HepG2 (cell line): ENCODE results near the gene YPEL3. TPM values are rescaled to one million over a fixed set of nuclear protein-coding genes. Genes with fewer than 3 reads are reported as not detected.

Source experiments
- ATAC-seq: fragments of 200-7000 bp; cut with Tn5 transposase; 3 replicates; pipeline ENCODE4 v1.9.1; 2020; ENCODE audit warnings: mild to moderate bottlenecking, moderate library complexity
- BruUV-seq: library from RNA; stranded (reverse); fragments of 400-500 nt; replicated peaks from 2 replicates; lab custom pipeline; 2021; lab: Mats Ljungman, UMichigan
- CTCF ChIA-PET: fragments of 300-600 bp; formaldehyde crosslinking; extraction: SDS; loops from one replicate; lab custom pipeline; 2021; ENCODE audit warnings: low total read pairs, inconsistent platforms, low intra/inter-chr PET ratio; lab: Yijun Ruan, JAX
- POLR2A ChIA-PET: fragments of 350-600 bp; sonication (Branson Sonifier 250); formaldehyde crosslinking; loops from one replicate; lab custom pipeline; 2020; ENCODE audit warnings: antibody characterized with exemption, inconsistent platforms; lab: Yijun Ruan, JAX
- DNase-seq: peaks from one replicate; pipeline ENCODE4 v3.0.0-alpha.2; 2015; ENCODE audit warnings: low spot score
- FAIRE-seq: peaks from 3 replicates; lab custom pipeline; 2011; peaks lifted over from hg19 to GRCh38; lab: Jason Lieb, UNC
- H2AFZ ChIP-seq: one replicate; pipeline ENCODE4 v1.6.1; 2011; ENCODE audit warnings: low read length, inconsistent platforms
- H3K27ac ChIP-seq: fragments of 300-600 bp; 3 replicates; pipeline ENCODE4 v1.8.0; 2011; ENCODE audit warnings: mixed run types, mild to moderate bottlenecking, mixed read lengths, low read length, inconsistent platforms; ENCODE audit not compliant: insufficient read depth; ENCODE audit errors: extremely low read length
- H3K27me3 ChIP-seq, 2 experiments: fragments of 200-600 bp in 1 of 2; 2 replicates in 1 of 2; 3 replicates in 1 of 2; pipeline versions ENCODE4 v1.6.0 to v1.8.0; 2011; ENCODE audit warnings: low read length in 2 of 2, mild to moderate bottlenecking in 2 of 2, moderate library complexity in 2 of 2, inconsistent platforms in 1 of 2; ENCODE audit not compliant: insufficient read depth in 2 of 2, control insufficient read depth in 1 of 2
- H3K36me3 ChIP-seq, 2 experiments: fragments of 200-600 bp in 1 of 2; replicated peaks in 1 of 2; 2 replicates in 1 of 2; 3 replicates in 1 of 2; pipeline versions ENCODE4 v1.5.1 to v1.8.0; 2011; ENCODE audit warnings: low read length in 2 of 2, inconsistent platforms in 1 of 2; ENCODE audit not compliant: insufficient read depth in 2 of 2, control insufficient read depth in 1 of 2
- H3K4me1 ChIP-seq: 2 replicates; pipeline ENCODE4 v1.5.1; 2012; ENCODE audit warnings: low read length, inconsistent platforms; ENCODE audit not compliant: insufficient read depth
- H3K4me2 ChIP-seq: 2 replicates; pipeline ENCODE4 v1.6.0; 2011; ENCODE audit warnings: low read depth, low read length, inconsistent platforms
- H3K4me3 ChIP-seq, 3 experiments: fragments of 200-600 bp in 1 of 3; sonication (generic), shearing (Covaris generic) in 1 of 3; replicated peaks in 1 of 3; 2 replicates each; pipeline ENCODE4 v1.5.1; 2011 to 2016; ENCODE audit warnings: low read length in 3 of 3, inconsistent platforms in 2 of 3, low read depth in 2 of 3, mild to moderate bottlenecking in 2 of 3, control low read depth in 1 of 3, mixed read lengths in 1 of 3; ENCODE audit not compliant: insufficient read depth in 1 of 3
- H3K79me2 ChIP-seq: one replicate; pipeline ENCODE4 v1.6.1; 2011; ENCODE audit warnings: low read length, inconsistent platforms; ENCODE audit not compliant: insufficient read depth
- H3K9ac ChIP-seq: 2 replicates; pipeline ENCODE4 v1.6.0; 2011; ENCODE audit warnings: mild to moderate bottlenecking, low read depth, low read length, inconsistent platforms; ENCODE audit not compliant: insufficient read depth
- H3K9me3 ChIP-seq: 2 replicates; pipeline ENCODE4 v1.5.1; 2012; ENCODE audit warnings: mild to moderate bottlenecking, low read length
- H4K20me1 ChIP-seq: 2 replicates; pipeline ENCODE4 v1.6.0; 2011; ENCODE audit warnings: inconsistent platforms, mild to moderate bottlenecking, low read length, moderate library complexity; ENCODE audit not compliant: insufficient read depth
- KMT2B ChIP-seq: IDR thresholded peaks from 2 replicates; pipeline ENCODE4 v1.6.1; 2016; ENCODE audit warnings: missing genetic modification reagents, missing compliant biosample characterization
- POLR2G ChIP-seq: fragments of 200-400 bp; formaldehyde crosslinking; IDR thresholded peaks from 2 replicates; pipeline ENCODE4 v1.6.1; 2018; ENCODE audit warnings: mild to moderate bottlenecking, low read depth, low read length, moderate library complexity
- RBFOX2 ChIP-seq: fragments of 200-400 bp; formaldehyde crosslinking; IDR thresholded peaks from 2 replicates; pipeline ENCODE4 v1.6.1; 2017; ENCODE audit warnings: low read depth, mild to moderate bottlenecking, low read length
- ZNF335 ChIP-seq: sonication (generic); formaldehyde crosslinking; IDR thresholded peaks from 2 replicates; pipeline ENCODE4 v1.4.0; 2020; ENCODE audit warnings: missing genetic modification reagents
- ZNF354B ChIP-seq: sonication (generic); formaldehyde crosslinking; IDR thresholded peaks from 2 replicates; pipeline ENCODE4 v1.8.0; 2022; ENCODE audit warnings: mild to moderate bottlenecking, missing genetic modification reagents
- ZNF512 ChIP-seq: sonication (generic); formaldehyde crosslinking; IDR thresholded peaks from 2 replicates; pipeline ENCODE4 v1.4.0; 2020; ENCODE audit warnings: mild to moderate bottlenecking, missing genetic modification reagents
- WGBS: methylation state at CpG from one replicate; pipeline ENCODE4 v1.1.6; 2017; ENCODE audit warnings: low lambda C conversion rate; 5-methylcytosine and 5-hydroxymethylcytosine counted together
- in situ Hi-C: cut with HindIII; loops from 2 replicates; pipeline ENCODE4 v1.10.0; 2017; ENCODE audit warnings: low pct_unique_long_range_greater_than_20kb; ENCODE audit not compliant: extremely low pct_ligation_motif_present
- intact Hi-C: fragments of 100-400 bp; cut with micrococcal nuclease; formaldehyde crosslinking; loops from one replicate; pipeline ENCODE4 v1.10.0; 2022; ENCODE audit not compliant: unreplicated experiment
- polyA plus RNA-seq, 8 experiments: library from polyadenylated mRNA; depleted of rRNA in 3 of 8; stranded (reverse) in 7 of 8; unstranded in 1 of 8; fragments of >200 nt; fragmentation: Illumina TruSeq in 4 of 8; extraction: Trizol in 4 of 8; gene quantifications; 2 replicates each; pipeline versions ENCODE4 v1.2.1 to v1.2.3, GENCODE V29; 2011 to 2016; ENCODE audit warnings: low read depth in 4 of 8, missing spikeins in 1 of 8, mixed read lengths in 1 of 8; ENCODE audit not compliant: insufficient read depth in 1 of 8
- total RNA-seq, 5 experiments: library from RNA; depleted of rRNA; stranded (reverse); fragments of >200 nt; fragmentation: Illumina TruSeq; extraction: Trizol; gene quantifications; 2 replicates each; pipeline ENCODE4 v1.2.3, GENCODE V29; 2016; ENCODE audit warnings: low read depth in 1 of 5
- TF ChIP-seq, protein P1 (sequence below), 2 experiments: sonication (generic) in 1 of 2; formaldehyde crosslinking in 1 of 2; IDR thresholded peaks; 2 replicates each; pipeline versions ENCODE4 v1.4.0 to v1.6.1; 2016 to 2020; ENCODE audit warnings: borderline replicate concordance in 1 of 2, low read depth in 1 of 2, mild to moderate bottlenecking in 1 of 2, missing genetic modification reagents in 1 of 2
- TF ChIP-seq, protein P2 (sequence below): sonication (generic); formaldehyde crosslinking; IDR thresholded peaks from 2 replicates; pipeline ENCODE4 v1.4.0; 2020; ENCODE audit warnings: missing genetic modification reagents
- TF ChIP-seq, protein P3 (sequence below), 2 experiments: sonication (generic) in 1 of 2; formaldehyde crosslinking in 1 of 2; IDR thresholded peaks; 2 replicates each; pipeline versions ENCODE4 v1.4.0 to v1.6.1; 2018 to 2020; ENCODE audit warnings: missing genetic modification reagents in 2 of 2, borderline replicate concordance in 1 of 2, low read depth in 1 of 2, mild to moderate bottlenecking in 1 of 2, missing biosample characterization in 1 of 2

Gene YPEL3
- total and polyA plus RNA-seq, 2 of the 13 experiments (the other 11 are each of a cell fraction or from before 2014, with no cell fraction given) = 5.4 to 47.0 TPM

DNA sequence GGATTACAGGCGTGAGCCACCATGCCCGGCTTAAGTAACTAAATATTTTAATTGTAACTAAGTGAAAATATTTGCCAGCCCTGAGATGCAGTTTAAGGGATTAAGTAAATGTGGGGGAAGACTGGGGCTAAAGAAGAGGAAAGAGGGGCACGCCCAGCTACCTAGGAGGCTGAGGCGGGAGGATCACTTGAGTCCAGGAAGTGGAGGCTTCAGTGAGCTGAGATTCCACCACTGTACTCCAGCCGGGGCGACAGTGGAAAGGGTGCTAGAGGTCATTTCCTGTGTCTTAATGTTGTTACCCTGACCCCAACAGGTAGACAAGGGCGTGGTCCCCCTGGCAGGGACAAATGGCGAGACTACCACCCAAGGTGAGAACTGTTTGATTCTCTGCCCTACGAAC, 27.7 kb downstream of the YPEL3 start (continued):
- TF ChIP-seq ZNF335 (CRISPR knock-in tag) = 0 out of 2 replicates have a peak, but pooled peaks have one; percentile 2

- Histone ChIP-seq H3K9ac (peak overlapping the region; percentile 90), H3K4me2 (peak overlapping the region; percentile 99), H3K79me2 (peaks cover 59% of the 10 kb centered on the region), H2AFZ (no peak overlapping the region), H3K4me3 (peak overlapping the region; percentile 92 to 100 (median 95)), H3K36me3 (peaks cover 35 to 57% of the 10 kb centered on the region in 2 experiments), H4K20me1 (peaks cover 68% of the 10 kb centered on the region), H3K9me3 (no peaks in the 10 kb centered on the region), H3K27ac (no peak overlapping the region), H3K27me3 (peaks cover 0 to 2% of the 10 kb centered on the region in 2 experiments; a peak in 1 of 5 replicates), H3K4me1 (peaks cover 66% of the 10 kb centered on the region)
- CTCF ChIA-PET = no interaction called here
- ATAC-seq = no peak
- in situ Hi-C loops = no loop called here
- no TSS peak for BruUV-seq
- intact Hi-C loops = loop anchor here (5.0 kb wide), 1 partner anchor 680 kb away; the partner anchor contains the start of gene PHKG2
- POLR2A ChIA-PET = interaction anchor here (3.4 to 9.1 kb wide), 2 partner anchors 8 to 23 kb away, joined by 100 to 120 read pairs; partner anchors contain the start of genes PPP4C and TBX6
- no peak for FAIRE-seq
- DNase-seq = no peak
- WGBS = 85% methylated on average over 6 of the region's 6 CpGs
- TF ChIP-seq KMT2B (CRISPR knock-in tag) = no peak
- peak; percentile 66 for TF ChIP-seq RBFOX2
- TF ChIP-seq POLR2G = 0 out of 2 replicates have a peak, but pooled peaks have one; percentile 26
- TF ChIP-seq ZNF354B (CRISPR knock-in tag) = 0 out of 2 replicates have a peak, but pooled peaks have one; percentile 62
- TF ChIP-seq, protein P1, sequence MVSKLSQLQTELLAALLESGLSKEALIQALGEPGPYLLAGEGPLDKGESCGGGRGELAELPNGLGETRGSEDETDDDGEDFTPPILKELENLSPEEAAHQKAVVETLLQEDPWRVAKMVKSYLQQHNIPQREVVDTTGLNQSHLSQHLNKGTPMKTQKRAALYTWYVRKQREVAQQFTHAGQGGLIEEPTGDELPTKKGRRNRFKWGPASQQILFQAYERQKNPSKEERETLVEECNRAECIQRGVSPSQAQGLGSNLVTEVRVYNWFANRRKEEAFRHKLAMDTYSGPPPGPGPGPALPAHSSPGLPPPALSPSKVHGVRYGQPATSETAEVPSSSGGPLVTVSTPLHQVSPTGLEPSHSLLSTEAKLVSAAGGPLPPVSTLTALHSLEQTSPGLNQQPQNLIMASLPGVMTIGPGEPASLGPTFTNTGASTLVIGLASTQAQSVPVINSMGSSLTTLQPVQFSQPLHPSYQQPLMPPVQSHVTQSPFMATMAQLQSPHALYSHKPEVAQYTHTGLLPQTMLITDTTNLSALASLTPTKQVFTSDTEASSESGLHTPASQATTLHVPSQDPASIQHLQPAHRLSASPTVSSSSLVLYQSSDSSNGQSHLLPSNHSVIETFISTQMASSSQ (IDR thresholded peaks at IDR 0.05; ENCODE audit: low read depth) = no peak
- TF ChIP-seq, protein P1 (CRISPR knock-in tag; IDR thresholded peaks at IDR 0.05; ENCODE audit: borderline replicate concordance) = 0 out of 2 replicates have a peak, but pooled peaks have one; percentile 5
- TF ChIP-seq, protein P2, sequence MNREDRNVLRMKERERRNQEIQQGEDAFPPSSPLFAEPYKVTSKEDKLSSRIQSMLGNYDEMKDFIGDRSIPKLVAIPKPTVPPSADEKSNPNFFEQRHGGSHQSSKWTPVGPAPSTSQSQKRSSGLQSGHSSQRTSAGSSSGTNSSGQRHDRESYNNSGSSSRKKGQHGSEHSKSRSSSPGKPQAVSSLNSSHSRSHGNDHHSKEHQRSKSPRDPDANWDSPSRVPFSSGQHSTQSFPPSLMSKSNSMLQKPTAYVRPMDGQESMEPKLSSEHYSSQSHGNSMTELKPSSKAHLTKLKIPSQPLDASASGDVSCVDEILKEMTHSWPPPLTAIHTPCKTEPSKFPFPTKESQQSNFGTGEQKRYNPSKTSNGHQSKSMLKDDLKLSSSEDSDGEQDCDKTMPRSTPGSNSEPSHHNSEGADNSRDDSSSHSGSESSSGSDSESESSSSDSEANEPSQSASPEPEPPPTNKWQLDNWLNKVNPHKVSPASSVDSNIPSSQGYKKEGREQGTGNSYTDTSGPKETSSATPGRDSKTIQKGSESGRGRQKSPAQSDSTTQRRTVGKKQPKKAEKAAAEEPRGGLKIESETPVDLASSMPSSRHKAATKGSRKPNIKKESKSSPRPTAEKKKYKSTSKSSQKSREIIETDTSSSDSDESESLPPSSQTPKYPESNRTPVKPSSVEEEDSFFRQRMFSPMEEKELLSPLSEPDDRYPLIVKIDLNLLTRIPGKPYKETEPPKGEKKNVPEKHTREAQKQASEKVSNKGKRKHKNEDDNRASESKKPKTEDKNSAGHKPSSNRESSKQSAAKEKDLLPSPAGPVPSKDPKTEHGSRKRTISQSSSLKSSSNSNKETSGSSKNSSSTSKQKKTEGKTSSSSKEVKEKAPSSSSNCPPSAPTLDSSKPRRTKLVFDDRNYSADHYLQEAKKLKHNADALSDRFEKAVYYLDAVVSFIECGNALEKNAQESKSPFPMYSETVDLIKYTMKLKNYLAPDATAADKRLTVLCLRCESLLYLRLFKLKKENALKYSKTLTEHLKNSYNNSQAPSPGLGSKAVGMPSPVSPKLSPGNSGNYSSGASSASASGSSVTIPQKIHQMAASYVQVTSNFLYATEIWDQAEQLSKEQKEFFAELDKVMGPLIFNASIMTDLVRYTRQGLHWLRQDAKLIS = no peak
- TF ChIP-seq, protein P3, sequence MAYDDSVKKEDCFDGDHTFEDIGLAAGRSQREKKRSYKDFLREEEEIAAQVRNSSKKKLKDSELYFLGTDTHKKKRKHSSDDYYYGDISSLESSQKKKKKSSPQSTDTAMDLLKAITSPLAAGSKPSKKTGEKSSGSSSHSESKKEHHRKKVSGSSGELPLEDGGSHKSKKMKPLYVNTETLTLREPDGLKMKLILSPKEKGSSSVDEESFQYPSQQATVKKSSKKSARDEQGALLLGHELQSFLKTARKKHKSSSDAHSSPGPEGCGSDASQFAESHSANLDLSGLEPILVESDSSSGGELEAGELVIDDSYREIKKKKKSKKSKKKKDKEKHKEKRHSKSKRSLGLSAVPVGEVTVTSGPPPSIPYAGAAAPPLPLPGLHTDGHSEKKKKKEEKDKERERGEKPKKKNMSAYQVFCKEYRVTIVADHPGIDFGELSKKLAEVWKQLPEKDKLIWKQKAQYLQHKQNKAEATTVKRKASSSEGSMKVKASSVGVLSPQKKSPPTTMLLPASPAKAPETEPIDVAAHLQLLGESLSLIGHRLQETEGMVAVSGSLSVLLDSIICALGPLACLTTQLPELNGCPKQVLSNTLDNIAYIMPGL (CRISPR knock-in tag; IDR thresholded peaks at IDR 0.05; ENCODE audit: borderline replicate concordance in 1 of 2, low read depth in 1 of 2) = 0 out of 4 replicates have a peak, but pooled peaks of 1 of the 2 experiments have one; percentile 21
- no peak for TF ChIP-seq ZNF512 (CRISPR knock-in tag)
These were observed 28.5 kb downstream of the YPEL3 start for GRCh38 chr16:30067584-30067916.
